GM19397 (cell line): Measurements from ENCODE around the gene ATG16L1.
"Not testable (repeated sequence)": the region's sequence is repeated elsewhere in the genome, so short reads cannot be mapped to it uniquely, and the experiment has no call there.

Experiments used
- ATAC-seq: cut with Tn5 transposase; IDR thresholded peaks from one replicate; pipeline ENCODE4 v1.9.1; 2021; ENCODE audit warnings: mild to moderate bottlenecking, moderate library complexity; ENCODE audit not compliant: unreplicated experiment

ATG16L1 gene

DNA sequence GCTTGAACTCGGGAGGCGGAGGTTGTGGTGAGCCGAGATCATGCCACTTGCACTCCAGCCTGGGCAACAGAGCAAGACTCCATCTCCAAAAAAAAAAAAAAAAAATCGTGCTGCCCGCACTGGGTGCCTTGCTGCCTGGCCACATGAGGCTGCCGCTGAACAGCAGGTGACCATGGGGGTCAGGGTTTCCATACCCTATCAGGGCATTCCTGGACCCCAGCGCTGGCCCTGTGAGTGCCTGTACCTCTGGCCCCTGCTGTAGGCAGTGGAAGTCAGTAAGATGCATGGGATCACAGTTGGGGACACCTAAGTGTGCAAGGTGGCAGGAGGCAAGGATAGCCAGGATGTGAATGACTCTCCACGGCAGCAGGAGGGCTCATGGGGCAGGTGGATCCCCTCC lies 75.0 kb downstream of the ATG16L1 start:
- ATAC-seq: no peak

DNA sequence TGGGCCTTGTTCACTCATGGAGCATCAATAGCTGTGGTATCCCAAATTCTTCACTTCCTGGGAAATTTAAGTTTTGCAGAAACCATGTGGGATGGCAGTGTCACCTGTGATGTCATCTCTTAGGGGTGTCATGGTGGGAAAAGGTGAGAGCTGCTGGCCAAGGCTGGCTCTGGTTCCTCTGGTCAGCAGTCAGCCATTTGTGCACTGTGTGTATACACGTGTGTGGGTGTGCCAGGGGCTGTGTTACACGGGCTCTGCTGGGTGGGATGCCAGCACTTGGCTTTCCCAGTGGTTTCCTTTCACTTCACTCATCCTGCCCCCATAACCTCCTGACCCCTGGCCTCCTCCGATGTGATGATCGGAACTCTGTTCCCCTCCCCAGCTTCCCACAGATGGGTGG lies 77.4 kb downstream of the ATG16L1 start:
- no peak for ATAC-seq

DNA sequence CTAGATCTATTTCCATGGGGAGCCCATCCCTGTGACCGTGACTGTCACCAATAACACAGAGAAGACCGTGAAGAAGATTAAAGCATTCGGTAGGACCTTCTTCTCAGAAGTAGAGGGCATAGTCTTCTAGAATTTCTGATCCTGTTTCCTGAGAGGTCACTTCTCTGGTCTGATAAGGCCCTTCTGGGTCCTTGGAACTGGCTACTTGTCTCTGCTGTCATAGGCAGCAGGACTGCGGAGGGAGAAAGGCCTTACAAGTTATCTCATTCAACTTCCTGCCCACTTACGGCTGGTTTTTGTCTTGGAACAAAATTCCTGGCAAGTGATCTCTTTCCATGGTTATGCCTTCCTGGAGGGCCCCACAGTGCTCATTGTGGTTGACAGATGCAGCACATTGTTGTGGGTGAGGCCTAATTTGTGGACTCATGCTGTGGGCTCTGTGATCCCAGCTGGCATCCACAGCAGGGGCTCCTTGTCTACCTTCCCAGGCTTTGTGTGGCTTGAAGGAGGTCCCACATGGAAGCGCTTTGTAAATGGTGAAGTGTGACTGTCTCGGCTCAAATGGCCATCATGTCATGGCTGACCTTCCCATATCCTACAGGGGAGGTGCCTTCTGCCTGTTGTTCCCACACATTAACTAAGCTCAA lies 78.1 kb downstream of the ATG16L1 start:
- no peak for ATAC-seq

DNA sequence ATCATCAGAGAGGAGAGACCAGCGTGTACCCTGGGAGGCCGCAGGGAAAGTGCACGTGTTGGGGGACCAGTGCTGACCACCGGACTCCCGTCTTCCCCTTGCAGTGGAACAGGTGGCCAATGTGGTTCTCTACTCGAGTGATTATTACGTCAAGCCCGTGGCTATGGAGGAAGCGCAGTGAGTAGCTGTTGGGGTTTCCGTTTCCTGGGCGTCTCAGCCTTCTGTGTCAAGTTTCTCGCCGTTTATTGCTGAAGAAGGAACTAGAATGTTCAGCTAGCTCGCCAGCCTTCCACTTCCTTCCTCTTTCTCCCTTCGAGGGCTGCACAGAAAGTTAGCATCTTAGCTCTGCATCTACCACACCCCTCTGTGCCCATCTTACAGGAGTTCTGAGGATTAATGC lies 80.1 kb downstream of the ATG16L1 start:
- ATAC-seq: peak; percentile 81

DNA sequence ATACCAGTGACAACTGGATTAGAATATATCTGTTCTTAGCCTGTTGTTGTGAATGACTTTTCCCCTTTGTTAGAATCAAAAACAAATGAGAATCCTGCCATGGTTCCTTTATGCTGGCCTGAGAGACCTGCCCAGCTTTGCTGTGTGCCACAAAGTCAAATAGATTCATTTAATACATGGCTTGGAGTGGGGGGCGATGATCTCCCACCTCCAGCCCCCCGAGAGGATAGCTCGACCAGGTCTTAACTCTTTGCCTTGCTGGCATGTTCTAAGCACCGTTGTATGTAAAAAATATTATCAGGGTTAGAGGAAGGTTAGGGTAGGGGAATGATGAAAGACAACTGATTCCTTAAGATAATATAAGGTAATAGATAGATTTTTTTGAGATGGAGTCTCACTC lies 80.7 kb downstream of the ATG16L1 start:
- ATAC-seq: no peak

DNA sequence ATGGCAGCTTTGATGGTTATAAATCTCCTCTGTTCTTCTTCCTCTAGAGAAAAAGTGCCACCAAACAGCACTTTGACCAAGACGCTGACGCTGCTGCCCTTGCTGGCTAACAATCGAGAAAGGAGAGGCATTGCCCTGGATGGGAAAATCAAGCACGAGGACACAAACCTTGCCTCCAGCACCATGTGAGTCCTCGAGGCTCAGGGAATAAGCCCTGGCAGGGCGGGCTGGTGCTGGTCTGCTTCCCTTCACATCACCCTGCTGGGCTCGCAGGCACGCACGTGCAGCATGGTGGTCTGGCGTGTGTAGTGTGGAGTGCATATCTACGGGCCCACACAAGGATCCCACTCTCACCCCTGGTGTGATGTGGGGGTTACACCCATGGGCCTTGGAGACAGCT lies 83.4 kb downstream of the ATG16L1 start:
- ATAC-seq: no peak

DNA sequence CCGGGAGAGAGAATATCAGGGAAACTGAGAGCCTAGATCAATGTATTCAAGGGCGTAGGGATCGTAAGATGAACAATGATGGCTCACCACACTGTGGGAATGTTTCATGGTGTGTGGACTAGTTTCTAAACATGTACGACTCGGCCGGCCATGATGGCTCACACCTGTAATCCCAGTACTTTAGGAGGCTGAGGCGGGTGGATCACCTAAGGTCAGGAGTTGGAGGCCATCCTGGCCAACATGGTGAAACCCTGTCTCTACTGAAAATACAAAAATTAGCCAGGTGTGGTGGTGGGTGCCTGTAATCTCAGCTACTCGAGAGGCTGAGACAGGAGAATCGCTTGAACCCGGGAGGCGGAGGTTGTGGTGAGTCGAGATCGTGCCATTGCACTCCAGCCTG lies 84.6 kb downstream of the ATG16L1 start:
- ATAC-seq: not testable (repeated sequence)

DNA sequence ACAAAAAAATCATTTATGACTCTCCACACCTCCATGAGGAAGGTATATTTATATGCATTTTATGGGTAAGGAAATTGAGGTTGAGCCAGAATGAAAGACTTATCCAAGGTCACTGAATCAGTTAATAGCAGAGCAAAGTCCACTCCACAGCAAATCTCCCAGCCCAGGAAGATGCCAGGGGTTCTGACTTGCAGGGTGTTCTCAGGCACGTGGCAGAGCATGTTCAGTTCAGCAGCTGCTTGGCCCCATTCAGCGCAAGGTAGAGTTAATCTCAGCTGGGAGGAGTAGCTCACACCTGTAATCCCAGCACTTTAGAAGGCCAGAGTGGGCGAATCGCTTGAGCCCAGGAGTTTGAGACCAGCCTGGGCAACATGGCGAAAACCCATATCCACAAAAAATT lies 85.1 kb downstream of the ATG16L1 start:
- no peak for ATAC-seq

DNA sequence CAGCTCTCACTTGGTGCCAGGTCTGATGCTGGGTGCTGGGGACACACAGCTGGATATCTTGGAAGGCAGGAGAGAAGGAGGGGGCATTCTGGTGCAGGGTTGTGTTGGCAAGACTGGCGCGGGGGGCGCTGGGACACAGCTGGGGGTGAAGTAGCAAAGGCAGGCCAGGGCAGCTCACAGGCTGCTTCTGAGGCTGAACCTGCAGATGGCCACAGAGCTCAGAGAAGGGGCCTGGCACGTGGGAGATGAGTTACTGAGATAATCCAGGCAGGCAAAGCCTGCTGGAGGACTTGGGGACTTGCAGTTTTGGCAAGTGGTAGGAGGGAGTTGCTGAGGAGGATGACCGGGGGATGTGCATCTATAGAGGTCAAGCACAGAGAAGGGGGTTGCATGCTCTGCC lies 86.6 kb downstream of the ATG16L1 start:
- no peak for ATAC-seq

DNA sequence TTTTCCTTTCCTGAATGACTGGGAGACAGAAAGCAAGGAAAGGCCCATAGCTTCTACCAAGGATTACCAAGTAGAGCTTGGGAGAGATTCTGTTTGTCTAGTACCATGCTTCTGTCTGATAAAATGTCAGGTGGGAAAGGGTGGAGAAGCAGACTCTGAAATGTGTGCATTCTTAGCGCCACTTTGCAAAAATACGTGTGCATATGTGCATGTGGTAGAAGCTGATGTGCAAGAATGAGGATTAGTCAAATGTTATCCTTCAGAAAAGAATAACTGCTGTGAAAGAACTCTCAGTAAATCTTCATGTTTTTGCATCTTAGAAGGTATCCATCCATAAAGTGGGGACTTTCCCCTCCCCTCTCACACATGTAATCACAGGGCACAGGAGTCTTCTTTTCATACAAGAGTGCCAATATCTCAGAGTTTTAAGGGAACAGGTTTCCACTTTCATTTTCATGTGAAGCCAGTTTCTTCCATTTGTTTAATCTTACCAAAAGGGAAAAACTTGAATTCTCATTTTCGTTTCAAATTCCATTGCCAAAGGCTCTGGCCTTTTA lies 87.4 kb downstream of the ATG16L1 start:
- ATAC-seq: no peak

DNA sequence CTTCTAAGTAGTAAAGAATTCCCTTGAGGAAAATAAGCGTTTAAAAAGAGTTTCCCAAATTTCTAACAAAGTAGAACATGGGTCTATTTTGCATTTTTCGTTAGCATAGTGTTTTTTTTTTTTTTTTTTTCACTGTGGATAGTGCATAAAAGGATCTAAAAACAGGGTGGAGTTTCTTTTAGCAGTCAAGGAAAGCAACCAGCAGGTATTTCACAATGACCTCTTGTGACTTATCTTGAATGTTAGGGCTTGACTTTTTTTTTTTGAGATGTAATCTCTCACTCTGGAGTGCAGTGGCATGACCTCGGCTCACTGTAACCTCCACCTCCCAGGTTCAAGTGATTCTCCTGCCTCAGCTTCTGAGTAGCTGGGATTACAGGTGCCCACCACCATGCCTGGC lies 88.0 kb downstream of the ATG16L1 start:
- ATAC-seq: no peak

DNA sequence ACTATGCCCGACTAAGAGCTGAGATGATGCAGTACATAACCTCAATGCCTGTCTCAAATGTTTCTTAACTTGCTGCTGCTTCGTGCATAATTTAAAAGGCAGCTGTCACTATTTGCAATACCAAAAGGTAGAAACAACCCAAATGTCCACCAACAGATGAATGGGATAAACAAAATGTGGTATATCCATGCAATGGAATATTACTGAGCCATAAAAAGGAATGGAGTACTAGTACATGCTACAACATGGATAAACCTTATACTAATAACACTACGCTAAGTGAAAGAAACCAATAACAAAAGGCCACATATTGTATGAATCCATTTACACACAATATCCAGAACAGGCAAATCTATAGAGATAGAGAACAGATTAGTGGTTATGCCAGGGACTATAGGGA lies 89.8 kb downstream of the ATG16L1 start:
- no peak for ATAC-seq

DNA sequence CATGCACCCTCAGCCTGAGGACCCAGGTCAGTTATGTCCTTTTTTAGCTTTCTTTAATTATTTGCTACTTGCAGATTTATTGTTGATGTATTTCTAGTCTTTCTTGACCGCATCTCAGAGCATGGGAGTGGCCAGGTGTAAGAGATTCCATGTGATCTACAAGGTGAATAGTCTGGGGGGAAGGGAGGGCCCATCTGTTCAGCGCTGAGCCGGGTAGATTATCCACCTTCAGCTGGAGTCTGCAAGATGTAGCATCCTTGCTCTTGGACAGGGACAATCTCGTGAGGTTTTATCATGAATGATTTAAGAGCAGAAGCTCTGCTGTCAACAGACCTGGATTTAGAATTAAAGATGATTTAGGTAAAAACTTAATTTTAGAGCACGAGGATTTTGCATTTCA lies 90.8 kb downstream of the ATG16L1 start:
- no peak for ATAC-seq

DNA sequence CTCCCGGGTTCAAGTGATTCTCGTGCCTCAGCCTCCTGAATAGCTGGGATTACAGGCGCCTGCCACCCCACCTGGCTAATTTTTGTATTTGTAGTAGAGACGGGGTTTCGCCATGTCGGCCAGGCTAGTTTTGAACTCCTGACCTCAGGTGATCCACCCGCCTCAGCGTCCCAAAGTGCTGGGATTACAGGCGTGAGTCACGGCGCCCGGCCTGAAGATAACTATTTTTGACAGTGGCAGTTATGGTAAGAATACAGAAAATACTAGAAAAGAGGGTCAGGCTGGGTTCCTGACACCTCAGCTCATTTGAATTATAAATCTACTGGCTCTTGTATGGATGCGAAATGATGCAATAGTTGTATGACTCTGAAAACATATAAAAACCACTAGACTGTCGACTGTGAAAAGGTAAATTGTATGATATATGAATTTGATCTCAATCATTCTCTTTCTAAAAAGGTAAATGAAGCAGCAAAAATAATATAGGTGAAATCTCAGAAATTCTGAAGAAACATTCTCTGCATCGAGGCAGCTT lies 91.8 kb downstream of the ATG16L1 start:
- ATAC-seq: no peak
